ENCODE results near the gene CLDND2. TPM values are rescaled to one million over a fixed set of nuclear protein-coding genes. Genes with fewer than 3 reads are reported as not detected.

CLDND2 gene
- total RNA-seq, 4 donors from 2014 or later: not detected

GRCh38 chr19:51361239-51361638 is 7.6 kb downstream of the CLDND2 start:
- DNase-seq: no peak
- no peak overlapping the region for H3K27ac ChIP-seq
- no peaks in the 10 kb centered on the region for H3K27me3 ChIP-seq
- peaks cover 8 to 19% of the 10 kb centered on the region in 2 donors for H3K4me1 ChIP-seq
- TF ChIP-seq POLR2A (IDR thresholded peaks at IDR 0.05): no peak
- no peak for TF ChIP-seq CTCF (IDR thresholded peaks at IDR 0.05)
- H3K36me3 ChIP-seq: no peaks in the 10 kb centered on the region
- WGBS, 2 donors: 93 to 95% methylated on average over 13 of the region's 13 CpGs
- no peaks in the 10 kb centered on the region for H3K9me3 ChIP-seq
- intact Hi-C loops (cut with DNase I): no loop called here
- no peak overlapping the region for H3K4me3 ChIP-seq (replicated peaks in 1 of 3)

- intact Hi-C loops (cut with DNase I): no loop called here
- H3K4me1 ChIP-seq: peaks cover 0 to 10% of the 10 kb centered on the region in 2 donors
- TF ChIP-seq POLR2A (IDR thresholded peaks at IDR 0.05) (no peak), CTCF (IDR thresholded peaks at IDR 0.05) (no peak)
- no peak for DNase-seq
- H3K27ac ChIP-seq: no peak overlapping the region
- H3K9me3 ChIP-seq: no peaks in the 10 kb centered on the region
- no peaks in the 10 kb centered on the region for H3K27me3 ChIP-seq
- H3K4me3 ChIP-seq (replicated peaks in 1 of 3): no peak overlapping the region
- no peaks in the 10 kb centered on the region for H3K36me3 ChIP-seq
- 82 to 94% methylated on average over 4 of the region's 4 CpGs for WGBS, 2 donors
These were observed 9.5 kb downstream of the CLDND2 start for GRCh38 chr19:51359294-51359693.

- intact Hi-C loops (cut with DNase I): no loop called here
- Histone ChIP-seq H3K27me3 (no peaks in the 10 kb centered on the region), H3K9me3 (no peaks in the 10 kb centered on the region), H3K4me3 (replicated peaks in 1 of 3) (no peak overlapping the region), H3K36me3 (peaks cover 0 to 1% of the 10 kb centered on the region in 2 donors), H3K27ac (no peak overlapping the region), H3K4me1 (peaks cover 0 to 7% of the 10 kb centered on the region in 2 donors)
- 89 to 91% methylated on average over 7 of the region's 7 CpGs for WGBS, 2 donors
- no peak for DNase-seq
- TF ChIP-seq CTCF (IDR thresholded peaks at IDR 0.05) (no peak), POLR2A (IDR thresholded peaks at IDR 0.05) (no peak)
These were observed 10.9 kb downstream of the CLDND2 start for GRCh38 chr19:51357952-51358351.

- DNase-seq: no peak
- Histone ChIP-seq H3K4me3 (replicated peaks in 1 of 3) (no peak overlapping the region), H3K4me1 (no peaks in the 10 kb centered on the region), H3K36me3 (peaks cover 4 to 12% of the 10 kb centered on the region in 2 donors), H3K27ac (no peak overlapping the region), H3K27me3 (no peaks in the 10 kb centered on the region), H3K9me3 (no peaks in the 10 kb centered on the region)
- intact Hi-C loops (cut with DNase I): no loop called here
- TF ChIP-seq POLR2A (IDR thresholded peaks at IDR 0.05) (no peak), CTCF (IDR thresholded peaks at IDR 0.05) (no peak)
- 98% methylated on average over 10 of the region's 10 CpGs for WGBS, 2 donors
These were observed 12.5 kb downstream of the CLDND2 start for GRCh38 chr19:51356159-51356801.

GRCh38 chr19:51354742-51355148 is 14.1 kb downstream of the CLDND2 start:
- no peaks in the 10 kb centered on the region for H3K9me3 ChIP-seq
- H3K27ac ChIP-seq: no peak overlapping the region
- no peak overlapping the region for H3K4me3 ChIP-seq (replicated peaks in 1 of 3)
- intact Hi-C loops (cut with DNase I): no loop called here
- WGBS, 2 donors: 55 to 64% methylated on average over 8 of the region's 8 CpGs
- peaks cover 16 to 20% of the 10 kb centered on the region in 2 donors for H3K36me3 ChIP-seq
- no peak for TF ChIP-seq POLR2A (IDR thresholded peaks at IDR 0.05)
- TF ChIP-seq CTCF (IDR thresholded peaks at IDR 0.05): no peak
- no peaks in the 10 kb centered on the region for H3K4me1 ChIP-seq
- H3K27me3 ChIP-seq: no peaks in the 10 kb centered on the region
- no peak for DNase-seq
